T-helper 1 cell treated with Interleukin-12 subunit alpha and Interleukin-12 subunit beta and Interleukin-4 antibody, amounts not matched to agents 30 μg/mL and 1 μg/mL, for 36 hours (primary cell): ENCODE results near the gene RGS7BP.

Experiments used
- H3K27ac Mint-ChIP-seq: one replicate; pipeline ENCODE4 v1.8.0; 2021; ENCODE audit warnings: mild to moderate bottlenecking, mixed read lengths
- H3K27me3 Mint-ChIP-seq: one replicate; pipeline ENCODE4 v1.8.0; 2021; ENCODE audit warnings: low read depth, mixed read lengths
- H3K36me3 Mint-ChIP-seq: one replicate; pipeline ENCODE4 v1.8.0; 2021; ENCODE audit warnings: low read depth, mixed read lengths
- H3K4me1 Mint-ChIP-seq: one replicate; pipeline ENCODE4 v1.8.0; 2021; ENCODE audit warnings: low read depth, mixed read lengths
- H3K4me3 Mint-ChIP-seq: one replicate; pipeline ENCODE4 v1.8.0; 2021; ENCODE audit warnings: mild to moderate bottlenecking, moderate library complexity, mixed read lengths
- H3K9me3 Mint-ChIP-seq: one replicate; pipeline ENCODE4 v1.8.0; 2021; ENCODE audit warnings: mixed read lengths

RGS7BP gene

DNA sequence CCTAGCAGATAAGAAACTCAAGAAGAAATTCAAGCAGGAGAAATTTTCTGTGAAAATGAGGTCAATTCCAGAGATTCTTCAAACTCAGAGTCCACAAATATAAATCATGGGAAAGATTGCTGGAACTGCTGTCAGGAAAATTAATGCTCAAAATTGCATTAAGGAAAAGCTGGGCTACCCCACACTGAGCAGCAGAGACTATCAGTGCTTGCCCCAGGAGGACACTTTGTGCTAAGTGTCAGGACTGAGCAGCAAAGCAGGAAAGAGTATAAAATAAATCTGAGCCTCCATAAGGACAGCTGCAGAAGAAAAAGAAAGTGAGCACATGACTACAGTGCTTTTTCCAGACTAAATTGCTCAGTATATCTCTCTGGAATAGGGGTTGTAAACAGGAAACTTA, 81.6 kb downstream of the RGS7BP start:
- Mint-ChIP-seq H3K4me1 (no peaks in the 10 kb centered on the region), H3K27ac (no peak overlapping the region), H3K9me3 (no peaks in the 10 kb centered on the region), H3K4me3 (no peak overlapping the region), H3K36me3 (no peaks in the 10 kb centered on the region), H3K27me3 (peaks cover 10% of the 10 kb centered on the region)

DNA sequence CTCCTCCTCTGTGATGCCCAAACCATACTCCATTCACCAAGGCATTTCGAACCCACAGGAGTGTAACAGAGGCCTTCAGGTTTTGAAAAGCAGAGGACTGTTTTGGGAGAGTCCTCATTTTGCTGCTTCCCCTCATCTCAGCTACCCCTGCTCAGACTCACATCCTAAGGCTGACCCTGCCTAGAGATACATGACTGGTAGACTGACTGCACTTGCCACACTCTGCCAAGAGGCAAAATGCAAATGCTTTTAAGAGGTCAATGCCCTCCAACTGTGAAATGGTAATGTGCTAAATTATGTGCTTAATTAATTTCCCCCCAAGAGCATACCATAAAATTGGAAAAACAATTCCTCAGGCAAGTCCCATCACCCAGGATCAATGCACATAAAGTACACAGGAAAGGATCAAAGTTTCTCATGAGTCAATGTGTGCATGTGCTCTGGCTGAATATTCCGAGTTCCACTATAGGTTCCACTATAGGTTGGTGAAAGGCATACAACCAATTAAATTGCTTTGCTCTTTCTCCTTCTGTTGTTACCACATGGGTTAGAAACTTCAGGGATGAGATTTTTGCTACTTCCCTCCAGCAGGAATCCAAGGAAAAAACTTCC, 87.0 kb downstream of the RGS7BP start:
- no peaks in the 10 kb centered on the region for H3K9me3 Mint-ChIP-seq
- peaks cover 4% of the 10 kb centered on the region for H3K27me3 Mint-ChIP-seq
- no peaks in the 10 kb centered on the region for H3K36me3 Mint-ChIP-seq
- H3K27ac Mint-ChIP-seq, result no peak overlapping the region
- H3K4me1 Mint-ChIP-seq, result no peaks in the 10 kb centered on the region
- no peak overlapping the region for H3K4me3 Mint-ChIP-seq

DNA sequence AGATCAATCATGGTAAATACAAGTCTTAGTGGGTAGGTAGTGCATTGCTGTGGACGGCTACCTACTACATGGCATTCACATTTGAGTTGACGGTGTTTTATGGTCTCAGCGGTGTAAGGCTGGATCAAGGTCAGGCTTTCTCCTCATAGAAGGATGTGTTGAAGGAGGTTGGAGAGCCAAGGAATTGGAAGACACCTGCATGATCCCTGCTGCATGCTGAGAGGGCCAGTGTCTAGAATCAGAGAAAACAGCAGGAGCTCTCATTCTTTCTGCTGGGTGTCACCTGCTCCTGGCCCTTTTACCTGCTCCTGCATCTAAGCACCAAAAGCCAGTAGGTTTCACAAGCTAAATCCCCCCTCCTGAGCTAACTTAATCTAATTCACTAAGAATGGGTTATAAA, 88.2 kb downstream of the RGS7BP start:
- Mint-ChIP-seq H3K9me3 (no peaks in the 10 kb centered on the region), H3K27ac (no peak overlapping the region), H3K36me3 (no peaks in the 10 kb centered on the region), H3K4me3 (no peak overlapping the region), H3K4me1 (no peaks in the 10 kb centered on the region), H3K27me3 (peaks cover 4% of the 10 kb centered on the region)

DNA sequence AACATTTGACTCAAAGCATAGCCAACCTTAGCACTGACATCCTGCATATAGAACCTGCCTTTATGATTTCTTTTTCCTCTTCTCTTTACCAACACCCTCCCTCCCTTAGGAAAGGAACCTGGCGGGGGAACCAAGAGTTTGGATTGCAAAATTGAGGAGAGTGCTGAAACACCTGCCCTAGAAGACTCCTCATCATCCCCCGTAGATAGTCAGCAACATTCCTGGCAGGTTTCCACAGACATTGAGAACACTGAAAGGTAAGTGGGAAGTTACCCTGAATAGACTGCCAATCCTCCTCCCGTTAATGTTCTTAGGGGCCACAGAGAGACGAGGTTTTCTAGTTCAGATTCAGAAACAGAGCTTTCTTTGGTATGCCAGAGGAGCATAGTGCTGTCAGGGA, 88.8 kb downstream of the RGS7BP start:
- H3K4me3 Mint-ChIP-seq, result no peak overlapping the region
- no peak overlapping the region for H3K27ac Mint-ChIP-seq
- H3K4me1 Mint-ChIP-seq, result no peaks in the 10 kb centered on the region
- peaks cover 4% of the 10 kb centered on the region for H3K27me3 Mint-ChIP-seq
- H3K9me3 Mint-ChIP-seq, result no peaks in the 10 kb centered on the region
- no peaks in the 10 kb centered on the region for H3K36me3 Mint-ChIP-seq

DNA sequence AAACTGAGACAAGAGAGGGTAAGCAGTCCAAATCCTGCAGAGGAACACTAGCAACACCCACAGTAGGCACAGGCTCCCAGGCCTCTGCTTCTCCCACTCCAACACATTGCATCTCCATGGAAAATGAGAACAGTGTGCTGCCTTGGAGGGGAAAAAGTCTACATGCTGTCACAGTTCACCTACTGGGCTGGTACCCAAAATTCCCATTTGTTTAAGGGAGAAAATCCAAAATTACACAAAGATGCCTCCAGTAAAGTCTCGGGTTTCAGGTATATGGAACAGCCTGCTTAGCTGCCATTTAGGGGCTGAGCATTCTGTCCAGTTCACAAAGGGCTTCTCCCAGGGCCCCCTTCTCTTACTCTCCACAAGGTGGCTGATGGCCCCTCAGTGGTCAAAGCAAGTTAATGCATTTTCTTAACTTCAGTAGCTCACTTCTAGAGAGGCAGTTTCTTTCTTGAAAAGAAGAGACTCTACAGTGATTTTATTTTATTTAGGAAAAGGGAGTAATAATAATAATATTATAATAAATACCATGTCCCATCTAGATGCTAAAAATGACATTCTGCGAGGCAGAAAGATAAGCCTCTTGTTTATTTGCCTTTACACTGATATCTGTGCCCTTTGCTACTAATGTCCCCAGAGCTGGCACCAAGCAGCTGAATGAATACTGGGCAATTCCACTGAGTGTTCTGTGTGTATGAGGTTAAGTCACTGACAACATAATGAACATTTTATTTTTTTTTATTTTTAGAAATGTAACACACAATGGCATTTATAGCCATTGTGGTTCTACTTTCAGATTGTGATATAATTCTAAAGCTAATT, 89.4 kb downstream of the RGS7BP start:
- H3K36me3 Mint-ChIP-seq, result no peaks in the 10 kb centered on the region
- H3K4me3 Mint-ChIP-seq, result no peak overlapping the region
- peaks cover 4% of the 10 kb centered on the region for H3K27me3 Mint-ChIP-seq
- H3K9me3 Mint-ChIP-seq, result no peaks in the 10 kb centered on the region
- H3K4me1 Mint-ChIP-seq, result no peaks in the 10 kb centered on the region
- H3K27ac Mint-ChIP-seq, result no peak overlapping the region

DNA sequence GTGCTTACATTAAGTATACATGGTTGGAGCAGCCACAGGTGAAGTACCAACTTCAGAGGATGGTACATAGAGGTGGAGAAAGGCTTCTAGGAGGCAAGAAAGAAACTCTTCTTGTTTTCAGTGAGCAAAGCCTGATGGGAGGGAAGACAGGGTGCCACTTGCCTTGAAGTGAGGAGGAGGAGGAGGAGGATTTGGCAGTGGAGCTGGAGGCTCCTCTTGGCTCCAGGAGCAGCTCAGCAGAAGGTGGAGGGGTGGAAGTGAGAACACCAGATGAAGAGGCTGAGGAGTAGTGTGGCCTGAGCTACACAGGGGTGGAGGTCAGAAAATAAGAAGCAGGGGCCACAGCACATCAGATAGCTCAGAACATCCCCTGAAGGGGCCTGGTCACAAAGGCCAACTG, 93.4 kb downstream of the RGS7BP start:
- H3K36me3 Mint-ChIP-seq, result no peaks in the 10 kb centered on the region
- H3K4me3 Mint-ChIP-seq, result no peak overlapping the region
- no peaks in the 10 kb centered on the region for H3K27me3 Mint-ChIP-seq
- no peaks in the 10 kb centered on the region for H3K9me3 Mint-ChIP-seq
- H3K27ac Mint-ChIP-seq, result no peak overlapping the region
- no peaks in the 10 kb centered on the region for H3K4me1 Mint-ChIP-seq

DNA sequence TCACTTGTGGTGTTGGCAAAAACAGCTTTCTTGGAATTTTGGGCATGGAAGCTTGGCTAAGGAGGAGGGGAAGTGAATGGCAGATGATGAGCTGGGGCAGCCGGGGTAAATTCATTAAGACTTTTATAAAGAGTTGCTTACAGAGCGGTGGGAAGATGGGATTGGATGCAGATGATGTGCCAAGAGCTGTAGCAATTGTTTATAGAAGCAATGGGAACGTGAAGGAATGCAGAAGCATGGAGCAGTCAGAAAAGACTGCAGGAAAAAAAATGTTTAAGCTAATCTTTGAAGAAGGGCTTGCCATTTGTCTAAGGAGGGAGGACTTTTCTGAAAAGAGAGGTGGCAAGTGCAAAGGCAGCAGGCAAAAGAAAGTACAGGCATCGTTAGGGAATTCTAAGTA, 97.9 kb downstream of the RGS7BP start:
- no peaks in the 10 kb centered on the region for H3K36me3 Mint-ChIP-seq
- H3K4me3 Mint-ChIP-seq, result no peak overlapping the region
- H3K27ac Mint-ChIP-seq, result no peak overlapping the region
- no peaks in the 10 kb centered on the region for H3K4me1 Mint-ChIP-seq
- H3K27me3 Mint-ChIP-seq, result no peaks in the 10 kb centered on the region
- no peaks in the 10 kb centered on the region for H3K9me3 Mint-ChIP-seq

DNA sequence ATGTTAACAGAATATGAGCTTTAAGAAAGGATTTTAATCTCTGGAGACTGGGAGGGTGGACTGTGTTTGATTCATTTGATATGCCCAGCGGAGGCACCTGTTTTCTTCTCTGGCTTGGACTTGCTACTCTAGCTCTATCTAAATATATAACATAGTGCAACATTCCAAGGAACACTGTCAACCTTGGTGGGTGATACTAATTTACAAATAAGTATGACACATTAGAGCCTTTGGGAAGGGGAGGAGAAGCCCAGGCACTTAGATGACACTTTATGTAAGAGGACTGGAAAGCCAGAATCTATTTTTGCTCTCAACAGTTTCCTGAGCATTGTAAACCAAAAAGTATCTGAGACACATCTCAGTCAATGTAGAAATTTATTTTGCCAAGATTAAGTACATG, 101.1 kb downstream of the RGS7BP start:
- no peaks in the 10 kb centered on the region for H3K36me3 Mint-ChIP-seq
- H3K4me1 Mint-ChIP-seq, result no peaks in the 10 kb centered on the region
- no peaks in the 10 kb centered on the region for H3K9me3 Mint-ChIP-seq
- H3K27me3 Mint-ChIP-seq, result peaks cover 8% of the 10 kb centered on the region
- no peak overlapping the region for H3K4me3 Mint-ChIP-seq
- H3K27ac Mint-ChIP-seq, result no peak overlapping the region

DNA sequence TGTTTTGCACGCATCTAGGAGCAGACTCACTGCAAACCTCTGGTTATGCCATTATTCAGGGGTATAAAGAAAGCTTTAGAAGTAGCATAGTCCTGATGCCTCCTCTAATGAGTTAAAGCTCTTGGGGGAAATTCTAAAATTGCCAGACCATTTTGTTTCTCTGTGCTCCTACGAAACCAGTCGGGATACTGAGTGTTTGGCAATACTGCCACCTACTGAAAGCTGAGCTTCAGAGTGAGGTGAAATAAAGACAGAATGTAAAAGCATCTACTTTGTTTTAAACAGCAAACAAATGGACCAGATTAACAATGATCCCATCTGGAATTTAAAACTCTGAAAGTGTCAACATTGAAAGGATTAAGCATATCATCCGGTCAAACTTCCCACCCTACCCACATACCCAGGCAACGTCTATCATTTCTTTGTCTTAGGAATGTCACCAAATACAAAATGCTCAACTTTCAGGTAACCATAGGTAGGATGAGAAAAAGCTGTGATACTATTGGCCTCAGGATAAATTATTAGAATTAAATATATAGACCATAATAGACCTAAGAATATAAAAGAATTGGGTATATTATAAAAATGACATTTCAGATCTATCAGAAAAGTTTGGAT, 106.6 kb downstream of the RGS7BP start:
- Mint-ChIP-seq H3K27ac (no peak overlapping the region), H3K4me3 (no peak overlapping the region), H3K4me1 (no peaks in the 10 kb centered on the region), H3K36me3 (no peaks in the 10 kb centered on the region), H3K27me3 (peaks cover 23% of the 10 kb centered on the region), H3K9me3 (no peaks in the 10 kb centered on the region)

DNA sequence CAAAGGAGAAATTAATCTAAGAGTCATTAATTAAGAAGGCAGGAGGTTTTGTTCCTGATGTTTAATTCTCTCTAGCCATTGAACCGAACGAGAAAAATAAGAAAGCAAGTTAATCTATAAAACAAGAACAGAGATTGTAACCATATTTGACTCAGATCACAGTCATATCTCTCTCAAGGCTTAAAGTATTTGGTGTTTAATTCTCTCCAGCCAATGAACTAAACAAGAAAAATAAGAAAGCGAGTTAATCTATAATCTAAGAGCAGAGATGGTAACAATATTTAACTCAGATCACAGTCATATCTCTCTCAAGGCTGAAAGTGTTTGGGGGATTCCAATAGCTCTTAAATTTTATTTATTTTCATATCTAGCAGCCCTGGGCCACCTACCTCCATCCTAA, 110.1 kb downstream of the RGS7BP start:
- Mint-ChIP-seq H3K4me1 (no peaks in the 10 kb centered on the region), H3K4me3 (no peak overlapping the region), H3K27ac (no peak overlapping the region), H3K9me3 (no peaks in the 10 kb centered on the region), H3K27me3 (peaks cover 15% of the 10 kb centered on the region), H3K36me3 (no peaks in the 10 kb centered on the region)

DNA sequence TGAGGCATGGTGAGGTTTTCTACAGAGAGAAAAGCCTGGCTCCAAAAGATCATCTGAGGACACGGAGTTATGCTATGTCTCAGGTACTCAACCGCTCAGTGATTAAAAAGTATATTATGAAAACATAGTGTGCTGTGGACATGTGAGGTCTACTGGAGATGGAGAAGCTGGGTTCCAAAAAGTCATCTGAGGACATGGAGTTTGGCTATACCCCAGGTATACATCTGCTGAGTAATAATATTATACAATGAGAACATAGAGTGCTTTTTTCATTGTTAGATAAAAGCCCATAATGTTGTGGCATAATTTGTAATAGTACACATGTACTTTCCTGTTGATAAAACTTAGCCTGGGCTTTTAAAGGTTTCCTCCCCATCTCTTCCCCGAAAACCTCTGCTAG, 113.8 kb downstream of the RGS7BP start:
- Mint-ChIP-seq H3K4me1 (no peaks in the 10 kb centered on the region), H3K36me3 (no peaks in the 10 kb centered on the region), H3K27me3 (peaks cover 15% of the 10 kb centered on the region), H3K27ac (no peak overlapping the region), H3K9me3 (no peaks in the 10 kb centered on the region), H3K4me3 (no peak overlapping the region)

DNA sequence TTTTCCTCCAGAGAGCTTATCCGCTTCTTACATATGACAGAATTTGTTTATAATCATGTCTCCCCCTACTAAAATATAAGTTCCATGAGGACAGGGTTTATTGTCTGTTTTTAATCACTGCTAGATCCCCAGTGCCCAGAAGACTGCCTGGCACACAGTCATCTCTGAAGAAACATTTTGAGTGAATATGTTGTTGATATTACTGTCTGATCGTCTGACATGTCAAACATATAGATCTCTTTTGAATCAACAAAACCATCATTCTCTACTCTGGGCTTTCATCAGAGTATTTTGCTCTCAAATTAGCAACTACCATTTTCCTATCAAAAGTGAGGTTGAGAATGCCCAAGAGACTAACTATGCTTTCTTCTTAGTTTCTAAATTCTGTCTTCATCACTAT, 117.2 kb downstream of the RGS7BP start:
- Mint-ChIP-seq H3K9me3 (no peaks in the 10 kb centered on the region), H3K36me3 (no peaks in the 10 kb centered on the region), H3K27me3 (peaks cover 14% of the 10 kb centered on the region), H3K4me1 (no peaks in the 10 kb centered on the region), H3K27ac (no peak overlapping the region), H3K4me3 (no peak overlapping the region)

DNA sequence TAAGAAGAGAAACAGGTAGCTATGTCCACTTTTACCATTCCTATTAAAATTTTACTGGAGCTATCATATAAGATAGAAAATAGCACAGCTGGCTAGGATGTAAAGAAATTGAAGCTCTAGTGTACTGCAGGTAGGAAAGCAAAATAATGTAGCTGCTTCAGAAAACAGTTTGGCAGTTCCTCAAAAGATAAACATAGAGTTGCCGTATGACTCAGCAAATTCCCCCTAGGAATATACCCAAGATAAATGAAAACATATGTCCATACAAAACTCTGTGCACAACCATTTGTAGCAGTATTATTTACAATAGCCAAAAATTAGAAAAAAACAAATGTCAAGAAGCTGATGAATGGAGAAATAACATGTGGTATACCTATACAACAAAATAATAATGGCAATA, 119.9 kb downstream of the RGS7BP start:
- Mint-ChIP-seq H3K9me3 (no peaks in the 10 kb centered on the region), H3K4me3 (no peak overlapping the region), H3K27ac (no peak overlapping the region), H3K4me1 (no peaks in the 10 kb centered on the region), H3K36me3 (no peaks in the 10 kb centered on the region), H3K27me3 (peaks cover 17% of the 10 kb centered on the region)

DNA sequence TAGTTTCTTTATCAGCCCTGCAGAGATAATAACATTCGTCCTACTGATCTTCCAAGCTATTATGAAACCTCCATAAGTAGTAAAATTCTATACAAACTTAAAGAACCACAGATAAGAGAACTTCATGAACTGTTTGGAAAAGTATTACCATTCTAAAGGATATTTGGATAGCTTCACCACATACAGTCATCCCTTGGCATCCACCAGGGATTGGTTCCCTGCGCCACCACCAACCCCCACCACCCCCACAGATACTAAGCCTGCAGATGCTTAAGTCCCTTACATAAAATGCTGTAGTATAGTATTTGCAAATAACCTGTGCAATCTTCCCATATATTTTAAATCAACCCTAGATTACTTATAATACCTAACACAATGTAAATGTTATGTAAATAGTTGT, 123.1 kb downstream of the RGS7BP start:
- Mint-ChIP-seq H3K36me3 (no peaks in the 10 kb centered on the region), H3K4me3 (no peak overlapping the region), H3K9me3 (no peaks in the 10 kb centered on the region), H3K4me1 (no peaks in the 10 kb centered on the region), H3K27me3 (peaks cover 13% of the 10 kb centered on the region), H3K27ac (no peak overlapping the region)

DNA sequence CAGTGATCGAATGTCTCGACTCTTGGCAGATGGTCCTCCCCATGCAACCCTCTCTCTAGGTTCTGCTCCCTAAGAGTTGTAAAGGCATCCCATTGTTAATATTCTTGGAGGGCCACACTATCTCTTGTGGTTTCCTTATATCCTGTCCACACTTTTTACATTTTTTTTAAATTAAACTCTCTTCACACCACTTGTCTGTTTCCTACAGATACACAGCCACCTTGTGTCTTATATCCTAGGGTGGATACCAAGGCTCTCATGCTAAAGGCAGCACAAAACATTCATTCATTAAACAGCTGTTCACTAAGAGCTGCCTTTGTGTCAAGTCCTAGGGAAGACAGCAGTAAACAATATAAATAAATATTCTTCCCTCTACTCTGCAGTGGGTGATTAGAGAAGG, 124.0 kb downstream of the RGS7BP start:
- no peaks in the 10 kb centered on the region for H3K4me1 Mint-ChIP-seq
- H3K36me3 Mint-ChIP-seq, result no peaks in the 10 kb centered on the region
- no peaks in the 10 kb centered on the region for H3K9me3 Mint-ChIP-seq
- no peak overlapping the region for H3K27ac Mint-ChIP-seq
- H3K27me3 Mint-ChIP-seq, result peaks cover 11% of the 10 kb centered on the region
- H3K4me3 Mint-ChIP-seq, result no peak overlapping the region
